ENCODE data around the gene BAIAP3. TPM values are rescaled to one million over a fixed set of nuclear protein-coding genes. Genes with fewer than 3 reads are reported as not detected.

Gene BAIAP3
- total RNA-seq, 2 experiments from 2014 or later: 3.2 to 6.3 TPM

DNA sequence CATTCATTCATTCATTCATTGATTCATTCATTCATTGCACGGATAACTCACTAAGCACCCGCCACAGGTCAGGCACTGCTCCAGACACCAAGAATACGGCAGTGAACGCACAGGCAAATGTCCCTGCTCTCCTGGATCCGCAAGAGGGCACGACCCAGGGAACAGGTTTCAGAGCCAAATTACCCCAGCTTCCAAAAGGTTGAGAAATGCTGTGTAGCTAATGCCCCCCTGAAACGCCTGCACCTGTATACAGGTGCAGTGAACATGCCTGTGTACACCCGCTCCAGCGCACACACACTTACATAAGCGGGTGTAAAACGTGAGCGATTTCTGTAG, 33.6 kb upstream of the BAIAP3 start:
- ChIA-PET CTCF (ENCODE audit: unreplicated experiment) (no interaction called here), POLR2A (no interaction called here)
- Histone ChIP-seq H3K4me1 (ENCODE audit: insufficient read depth, low read length, poor library complexity, severe bottlenecking) (peaks cover 44% of the 10 kb centered on the region), H3K9me3 (ENCODE audit: low read length) (no peaks in the 10 kb centered on the region), H3K4me3 (ENCODE audit: low read depth, low read length, poor library complexity, severe bottlenecking) (no peak overlapping the region), H2AFZ (ENCODE audit: low read length) (no peak overlapping the region), H3K36me3 (ENCODE audit: insufficient read depth, low read length) (no peaks in the 10 kb centered on the region), H4K20me1 (ENCODE audit: insufficient read depth, low read length) (no peaks in the 10 kb centered on the region), H3K27ac (ENCODE audit: low read depth, low read length, poor library complexity, severe bottlenecking) (no peak overlapping the region), H3K79me2 (ENCODE audit: insufficient read depth, low read depth, low read length) (no peaks in the 10 kb centered on the region), H3K9me2 (ENCODE audit: insufficient read depth, low read length) (no peaks in the 10 kb centered on the region), H3K4me2 (ENCODE audit: low read length) (no peak overlapping the region)
- no peak for DNase-seq (ENCODE audit: low spot score)
- TF ChIP-seq, protein P1, sequence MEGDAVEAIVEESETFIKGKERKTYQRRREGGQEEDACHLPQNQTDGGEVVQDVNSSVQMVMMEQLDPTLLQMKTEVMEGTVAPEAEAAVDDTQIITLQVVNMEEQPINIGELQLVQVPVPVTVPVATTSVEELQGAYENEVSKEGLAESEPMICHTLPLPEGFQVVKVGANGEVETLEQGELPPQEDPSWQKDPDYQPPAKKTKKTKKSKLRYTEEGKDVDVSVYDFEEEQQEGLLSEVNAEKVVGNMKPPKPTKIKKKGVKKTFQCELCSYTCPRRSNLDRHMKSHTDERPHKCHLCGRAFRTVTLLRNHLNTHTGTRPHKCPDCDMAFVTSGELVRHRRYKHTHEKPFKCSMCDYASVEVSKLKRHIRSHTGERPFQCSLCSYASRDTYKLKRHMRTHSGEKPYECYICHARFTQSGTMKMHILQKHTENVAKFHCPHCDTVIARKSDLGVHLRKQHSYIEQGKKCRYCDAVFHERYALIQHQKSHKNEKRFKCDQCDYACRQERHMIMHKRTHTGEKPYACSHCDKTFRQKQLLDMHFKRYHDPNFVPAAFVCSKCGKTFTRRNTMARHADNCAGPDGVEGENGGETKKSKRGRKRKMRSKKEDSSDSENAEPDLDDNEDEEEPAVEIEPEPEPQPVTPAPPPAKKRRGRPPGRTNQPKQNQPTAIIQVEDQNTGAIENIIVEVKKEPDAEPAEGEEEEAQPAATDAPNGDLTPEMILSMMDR (conservative IDR thresholded peaks at IDR 0.05; ENCODE audit: low read length): no peak
- TF ChIP-seq EZH2phosphoT487 (IDR thresholded peaks at IDR 0.05; ENCODE audit: borderline replicate concordance, low read depth, low read length): no peak
- intact Hi-C loops (cut with micrococcal nuclease; ENCODE audit: unreplicated experiment): loop anchor here (10.0 kb wide), 2 partner anchors 115 to 315 kb away; partner anchors contain the start of genes CRAMP1, IFT140 and UNKL
- no TSS peak for BruUV-seq (replicated peaks)

DNA sequence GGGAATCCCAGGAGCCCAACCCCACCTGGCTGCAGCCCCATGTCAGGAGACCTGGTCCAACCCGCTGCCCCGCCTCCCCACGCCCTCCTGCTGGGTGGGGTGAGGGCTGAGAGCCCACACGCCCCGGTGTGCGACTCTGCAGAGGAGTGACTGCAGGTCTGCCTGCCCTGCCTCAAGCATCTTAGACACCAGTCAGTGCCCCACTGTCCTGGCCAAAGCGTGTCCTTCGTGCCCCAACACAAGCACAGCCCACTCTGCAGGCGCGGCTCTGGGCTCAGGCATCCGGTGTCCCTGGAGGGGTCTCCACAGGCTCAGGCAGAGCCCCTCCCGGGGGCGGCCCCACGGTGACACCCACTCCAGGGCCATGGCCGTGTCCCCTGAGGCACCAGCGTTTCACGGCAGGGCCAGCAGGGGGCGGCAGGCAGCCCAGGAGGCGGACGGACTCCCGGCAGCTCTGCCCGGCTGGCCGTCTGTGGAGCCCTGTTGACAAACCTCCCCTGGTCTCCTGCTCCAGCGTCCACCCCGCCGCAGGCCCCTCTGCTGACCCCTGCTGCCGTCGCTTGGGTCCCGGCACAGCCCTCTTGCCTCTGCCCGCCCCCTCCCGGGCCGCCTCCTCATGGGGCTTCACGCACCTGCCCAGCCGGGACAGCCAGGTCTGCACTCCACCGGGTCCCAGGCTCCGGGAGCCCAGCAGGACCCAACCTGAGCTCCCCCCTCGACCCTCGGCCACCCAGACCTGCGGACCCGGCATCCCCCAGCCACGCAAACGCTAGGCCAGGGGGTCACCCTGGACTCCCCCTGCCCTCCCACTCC, 32.6 kb upstream of the BAIAP3 start:
- Histone ChIP-seq H3K9me2 (ENCODE audit: insufficient read depth, low read length) (no peaks in the 10 kb centered on the region), H3K9me3 (ENCODE audit: low read length) (no peaks in the 10 kb centered on the region), H3K4me2 (ENCODE audit: low read length) (peak overlapping the region; percentile 54), H3K79me2 (ENCODE audit: insufficient read depth, low read depth, low read length) (no peaks in the 10 kb centered on the region), H3K4me1 (ENCODE audit: insufficient read depth, low read length, poor library complexity, severe bottlenecking) (peaks cover 45% of the 10 kb centered on the region), H3K4me3 (ENCODE audit: low read depth, low read length, poor library complexity, severe bottlenecking) (peak overlapping the region; percentile 24), H4K20me1 (ENCODE audit: insufficient read depth, low read length) (no peaks in the 10 kb centered on the region), H2AFZ (ENCODE audit: low read length) (0 out of 2 replicates have a peak overlapping the region, but pooled peaks have one; percentile 21), H3K27ac (ENCODE audit: low read depth, low read length, poor library complexity, severe bottlenecking) (no peak overlapping the region), H3K36me3 (ENCODE audit: insufficient read depth, low read length) (no peaks in the 10 kb centered on the region)
- intact Hi-C loops (cut with micrococcal nuclease; ENCODE audit: unreplicated experiment): loop anchor here (10.0 kb wide), 2 partner anchors 114 to 314 kb away; partner anchors contain the start of genes CRAMP1, IFT140 and UNKL
- ChIA-PET POLR2A (no interaction called here), CTCF (ENCODE audit: unreplicated experiment) (no interaction called here)
- peak; percentile 69 for DNase-seq (ENCODE audit: low spot score)
- no TSS peak for BruUV-seq (replicated peaks)
- TF ChIP-seq, protein P1 (conservative IDR thresholded peaks at IDR 0.05; ENCODE audit: low read length): peak; percentile 82
- TF ChIP-seq EZH2phosphoT487 (IDR thresholded peaks at IDR 0.05; ENCODE audit: borderline replicate concordance, low read depth, low read length): no peak

DNA sequence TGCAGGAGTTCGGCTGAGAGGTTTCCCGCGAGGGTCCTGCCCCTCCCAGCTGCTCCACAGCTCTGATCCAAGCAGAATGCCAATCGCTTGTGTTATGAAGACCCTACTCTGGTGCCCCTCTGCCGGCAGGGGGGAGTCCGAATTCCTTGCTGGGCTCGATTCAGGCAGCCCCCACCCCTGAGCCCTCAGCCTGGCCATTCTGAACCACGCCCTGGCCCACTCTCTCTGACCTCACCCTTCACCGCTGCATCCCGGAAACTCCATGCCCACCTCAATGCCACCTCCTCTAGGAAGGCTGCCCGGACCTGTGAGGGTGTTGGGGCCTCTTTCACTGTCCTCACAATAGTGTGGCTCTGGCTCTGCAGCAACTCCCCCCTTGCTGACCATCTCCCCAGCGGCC, 31.9 kb upstream of the BAIAP3 start:
- Histone ChIP-seq H3K27ac (ENCODE audit: low read depth, low read length, poor library complexity, severe bottlenecking) (no peak overlapping the region), H2AFZ (ENCODE audit: low read length) (no peak overlapping the region), H3K9me2 (ENCODE audit: insufficient read depth, low read length) (no peaks in the 10 kb centered on the region), H3K4me2 (ENCODE audit: low read length) (no peak overlapping the region), H4K20me1 (ENCODE audit: insufficient read depth, low read length) (no peaks in the 10 kb centered on the region), H3K4me1 (ENCODE audit: insufficient read depth, low read length, poor library complexity, severe bottlenecking) (peaks cover 40% of the 10 kb centered on the region), H3K4me3 (ENCODE audit: low read depth, low read length, poor library complexity, severe bottlenecking) (no peak overlapping the region), H3K79me2 (ENCODE audit: insufficient read depth, low read depth, low read length) (no peaks in the 10 kb centered on the region), H3K36me3 (ENCODE audit: insufficient read depth, low read length) (no peaks in the 10 kb centered on the region), H3K9me3 (ENCODE audit: low read length) (no peaks in the 10 kb centered on the region)
- ChIA-PET CTCF (ENCODE audit: unreplicated experiment) (no interaction called here), POLR2A (no interaction called here)
- intact Hi-C loops (cut with micrococcal nuclease; ENCODE audit: unreplicated experiment): loop anchor here (10.0 kb wide), 2 partner anchors 113 to 313 kb away; partner anchors contain the start of genes CRAMP1, IFT140 and UNKL
- DNase-seq (ENCODE audit: low spot score): no peak
- TF ChIP-seq, protein P1 (conservative IDR thresholded peaks at IDR 0.05; ENCODE audit: low read length): no peak
- no peak for TF ChIP-seq EZH2phosphoT487 (IDR thresholded peaks at IDR 0.05; ENCODE audit: borderline replicate concordance, low read depth, low read length)
- BruUV-seq (replicated peaks): no TSS peak

Data from OCI-LY7 (cell line).